Activated gamma-delta T cell (primary cell): Measurements from ENCODE around the gene CDYL2.

Experiments used
- DNase-seq: peaks from one replicate; lab custom pipeline; 2025; lab: John Stamatoyannopoulos, UW

Gene CDYL2

DNA sequence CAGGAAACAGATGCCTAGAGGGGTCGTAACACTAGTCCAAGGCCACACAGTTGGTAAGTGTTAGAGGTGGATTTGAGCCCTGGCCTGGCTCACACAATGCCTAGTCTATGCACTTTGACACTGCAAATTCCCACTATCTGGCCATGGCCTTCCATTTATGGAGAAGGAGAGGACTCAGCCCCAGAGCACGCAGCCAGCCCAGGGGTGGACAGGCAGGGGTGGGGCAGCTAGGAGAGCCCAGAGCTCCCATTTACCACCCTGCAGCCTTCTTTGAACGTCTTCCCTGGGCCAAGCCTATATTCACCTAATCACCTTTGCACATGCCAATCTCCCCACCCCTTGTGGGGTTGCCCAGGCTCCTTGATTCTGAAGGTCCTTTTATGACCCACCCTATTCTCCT lies 182.4 kb downstream of the CDYL2 start:
- no peak for DNase-seq

DNA sequence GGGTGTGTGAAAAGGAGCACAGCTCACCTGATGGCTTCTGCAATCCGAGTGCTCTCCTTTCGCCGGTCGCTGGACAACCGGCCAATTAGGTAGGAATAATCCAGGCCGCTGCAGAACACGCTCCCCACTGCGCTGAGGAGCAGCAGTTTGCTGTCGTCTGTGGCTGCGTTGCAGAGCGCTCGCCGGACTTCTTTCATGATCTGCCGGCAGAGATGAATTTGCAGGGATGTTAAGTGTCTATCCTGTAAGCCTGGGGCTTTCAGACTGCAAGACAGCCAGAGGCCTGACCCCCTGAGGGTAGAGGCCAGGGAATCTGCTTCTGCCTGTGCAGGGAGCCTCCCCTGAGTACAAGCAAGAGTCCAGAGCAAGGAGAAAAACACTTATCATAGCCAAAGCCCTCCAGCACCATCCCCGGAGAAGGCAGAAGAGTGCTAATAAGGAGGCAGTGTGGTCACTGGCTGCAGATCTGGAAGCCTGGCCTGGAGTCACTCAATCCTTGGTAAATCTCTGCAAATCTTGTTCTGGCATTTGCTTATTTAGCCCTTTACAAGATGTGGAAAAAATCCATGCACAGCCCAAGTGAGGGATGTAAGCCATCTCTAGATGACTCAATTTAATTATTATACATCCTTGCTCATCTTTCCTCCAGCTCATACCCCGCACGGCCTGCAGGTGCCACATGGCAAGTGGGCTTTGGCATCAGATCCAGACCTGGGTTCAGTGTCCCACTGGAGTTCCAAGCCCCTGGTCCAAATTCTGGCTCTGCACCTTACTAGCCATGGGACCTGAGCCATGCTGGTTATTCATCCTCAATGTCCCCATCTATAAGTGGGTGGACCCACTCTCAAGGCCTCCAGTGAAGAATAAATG lies 183.4 kb downstream of the CDYL2 start:
- no peak for DNase-seq

DNA sequence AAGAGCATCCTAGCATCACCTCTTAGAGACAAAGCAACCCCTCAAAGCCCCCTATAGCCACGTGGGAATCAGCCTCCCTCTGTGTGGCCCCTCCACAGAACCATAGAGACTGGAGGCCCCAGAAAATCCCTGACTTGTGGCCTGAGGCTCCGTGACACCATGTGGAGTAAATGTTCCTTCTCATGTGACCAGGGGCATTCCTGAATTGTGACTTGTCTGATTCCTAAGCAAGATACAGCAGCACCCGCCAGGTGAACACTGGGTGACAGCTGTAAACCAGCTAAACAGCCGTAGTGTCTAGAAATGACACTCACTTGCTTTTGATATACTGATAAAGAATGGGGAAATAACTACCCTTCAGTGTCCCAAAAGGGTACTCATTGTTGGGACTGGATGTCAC lies 184.6 kb downstream of the CDYL2 start:
- no peak for DNase-seq

DNA sequence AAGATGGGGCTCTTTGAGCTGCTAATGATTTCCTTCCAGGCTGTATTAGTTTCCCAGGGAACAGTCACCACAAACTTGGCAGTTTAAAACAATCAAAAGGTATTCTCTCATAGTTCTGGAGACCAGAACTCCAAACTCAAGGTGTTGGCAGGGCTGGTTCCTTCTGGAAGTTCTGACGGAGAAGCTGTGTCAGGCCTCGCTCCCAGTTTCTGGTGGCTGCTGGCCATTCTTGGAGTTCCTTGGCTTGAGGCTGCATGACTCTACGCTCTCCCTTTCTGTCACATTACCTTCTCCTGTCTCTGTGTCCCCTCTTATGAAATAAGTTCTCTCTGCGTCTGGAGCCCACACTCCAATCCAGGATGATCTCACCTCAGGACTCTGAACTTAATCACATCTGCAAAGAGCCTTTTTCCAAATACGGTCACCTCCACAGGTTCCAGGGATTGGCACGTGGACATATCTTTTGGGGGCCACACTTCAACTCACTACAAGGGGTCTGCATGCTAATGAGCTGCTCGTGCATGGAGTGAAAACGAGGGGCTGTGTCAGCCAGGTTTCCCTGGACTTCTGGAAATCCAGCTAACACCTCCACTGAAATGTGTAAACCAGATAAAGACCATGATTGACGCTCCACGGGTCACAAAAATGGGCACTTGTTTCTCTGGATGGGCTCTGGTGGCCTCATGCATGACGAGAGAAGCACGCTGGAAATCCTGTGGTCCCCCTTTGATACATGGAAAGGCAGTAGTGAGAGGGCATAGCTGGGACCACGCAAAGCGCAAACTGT lies 185.3 kb downstream of the CDYL2 start:
- DNase-seq: no peak

DNA sequence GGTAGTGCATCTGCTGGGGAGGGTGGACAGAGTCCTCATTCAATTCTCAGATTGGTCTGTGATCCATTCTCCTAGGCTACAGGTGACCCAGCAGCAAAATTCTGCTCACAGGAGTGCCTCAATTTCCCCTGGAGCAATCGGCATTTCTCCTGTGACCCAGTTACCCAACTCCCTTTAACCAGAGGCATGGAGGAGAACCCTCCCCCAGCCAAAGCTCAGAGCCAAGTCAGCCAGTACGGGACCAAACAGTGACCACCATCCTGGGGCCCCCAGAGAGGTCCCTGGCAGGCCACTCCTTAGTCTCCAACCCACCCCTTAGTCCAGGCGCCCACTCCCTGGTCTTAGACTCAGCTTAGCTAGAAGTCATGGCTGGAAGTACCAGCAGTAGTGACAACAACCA lies 188.0 kb downstream of the CDYL2 start:
- DNase-seq: no peak

DNA sequence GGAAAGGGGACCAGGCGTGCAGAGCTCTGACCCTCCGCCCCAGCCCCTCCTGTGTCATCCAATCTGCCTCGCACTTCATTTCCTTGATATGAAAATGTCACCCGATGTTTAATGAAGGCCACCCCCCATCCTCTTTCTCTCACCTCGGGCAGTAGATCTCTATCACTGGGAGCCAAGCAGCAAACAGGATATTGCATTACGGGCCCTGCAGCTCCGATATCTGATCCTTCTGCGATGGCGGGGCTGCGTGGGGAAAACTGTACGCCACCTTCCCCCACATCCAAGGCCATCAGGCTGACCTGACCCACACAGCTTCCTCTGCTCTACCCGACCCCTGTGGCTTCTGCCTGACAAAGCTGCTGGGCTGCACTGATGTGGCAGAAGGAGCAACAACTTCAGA lies 188.7 kb downstream of the CDYL2 start:
- DNase-seq: no peak

DNA sequence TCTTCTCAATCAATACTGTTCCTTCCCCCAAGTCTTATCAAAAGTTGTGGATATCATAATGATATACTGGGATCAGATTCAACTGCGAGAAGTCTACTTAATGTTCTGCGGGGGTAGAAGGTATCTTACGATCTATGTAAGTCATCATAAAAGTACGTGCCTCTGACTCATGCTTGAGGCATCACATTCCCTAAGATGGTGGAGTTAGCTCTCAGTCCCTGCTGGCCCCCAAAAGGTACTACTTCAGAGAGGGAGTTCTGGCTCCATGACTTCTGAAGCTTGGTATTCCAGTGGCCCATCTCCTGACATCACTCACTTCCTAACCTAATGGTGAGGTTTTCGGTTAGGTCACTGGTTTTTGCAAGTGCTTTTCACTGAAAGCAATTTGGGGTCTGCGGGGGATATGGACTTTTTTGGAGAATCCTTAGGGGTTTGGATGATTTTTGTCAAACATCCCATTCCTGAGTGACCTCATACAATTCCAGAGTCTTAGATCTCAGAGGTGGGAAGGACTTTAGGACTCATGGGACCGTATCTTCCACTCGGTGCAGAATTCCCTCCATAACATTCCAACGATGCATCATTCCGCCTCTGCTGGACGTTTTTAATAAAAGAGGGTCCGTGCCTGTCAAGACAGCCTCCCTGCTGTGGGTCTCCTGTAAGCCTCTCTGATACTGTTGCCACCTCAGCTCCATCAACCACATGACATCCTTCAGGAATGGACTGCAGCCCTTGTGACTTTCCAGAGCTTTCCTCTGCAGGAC lies 189.3 kb downstream of the CDYL2 start:
- no peak for DNase-seq

DNA sequence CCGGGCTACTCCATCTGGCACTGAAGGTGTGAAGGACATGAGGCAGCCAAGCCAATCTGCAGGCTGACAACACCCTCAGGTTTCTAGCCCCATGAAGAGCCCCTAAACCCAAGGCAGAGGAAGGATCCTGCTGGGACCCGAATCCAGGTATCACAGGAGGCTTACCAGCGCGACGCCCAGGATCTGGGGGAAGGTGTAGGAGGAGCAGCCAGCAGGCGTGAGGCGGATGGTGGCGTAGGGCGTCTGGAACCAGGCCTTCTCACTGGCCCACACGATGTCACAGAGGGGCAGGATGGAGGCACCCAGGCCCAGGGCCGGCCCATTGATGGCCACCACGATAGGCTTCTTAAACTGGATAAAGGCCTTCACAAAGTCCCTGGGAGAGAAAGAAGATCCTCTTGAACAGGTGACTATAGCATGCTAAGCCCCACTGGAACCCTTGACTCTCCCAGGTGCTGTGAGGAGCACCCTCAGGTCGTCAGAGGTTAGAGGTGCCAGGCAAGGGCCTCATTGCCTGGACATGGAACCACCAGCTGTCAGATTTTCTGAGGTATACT lies 191.9 kb downstream of the CDYL2 start:
- no peak for DNase-seq

DNA sequence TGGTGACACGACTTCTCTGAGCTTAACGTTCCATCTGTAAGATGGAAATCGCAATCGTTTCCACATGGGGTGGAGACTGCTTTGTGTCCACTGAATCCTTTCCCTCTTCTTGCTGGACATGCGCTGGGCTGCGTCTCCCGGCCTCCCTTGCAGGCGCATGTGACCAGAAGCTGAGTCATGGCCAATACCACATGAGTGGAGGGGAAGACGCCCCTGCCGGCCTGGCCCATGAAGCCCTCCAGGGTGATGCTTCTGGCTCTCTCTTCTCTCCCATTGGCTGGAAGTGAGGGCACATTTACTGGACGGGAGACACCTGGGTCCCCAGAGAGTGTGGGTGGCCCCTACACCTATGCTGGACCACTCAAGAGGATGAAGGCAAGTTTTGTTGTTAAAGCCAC lies 192.5 kb downstream of the CDYL2 start:
- DNase-seq: no peak

DNA sequence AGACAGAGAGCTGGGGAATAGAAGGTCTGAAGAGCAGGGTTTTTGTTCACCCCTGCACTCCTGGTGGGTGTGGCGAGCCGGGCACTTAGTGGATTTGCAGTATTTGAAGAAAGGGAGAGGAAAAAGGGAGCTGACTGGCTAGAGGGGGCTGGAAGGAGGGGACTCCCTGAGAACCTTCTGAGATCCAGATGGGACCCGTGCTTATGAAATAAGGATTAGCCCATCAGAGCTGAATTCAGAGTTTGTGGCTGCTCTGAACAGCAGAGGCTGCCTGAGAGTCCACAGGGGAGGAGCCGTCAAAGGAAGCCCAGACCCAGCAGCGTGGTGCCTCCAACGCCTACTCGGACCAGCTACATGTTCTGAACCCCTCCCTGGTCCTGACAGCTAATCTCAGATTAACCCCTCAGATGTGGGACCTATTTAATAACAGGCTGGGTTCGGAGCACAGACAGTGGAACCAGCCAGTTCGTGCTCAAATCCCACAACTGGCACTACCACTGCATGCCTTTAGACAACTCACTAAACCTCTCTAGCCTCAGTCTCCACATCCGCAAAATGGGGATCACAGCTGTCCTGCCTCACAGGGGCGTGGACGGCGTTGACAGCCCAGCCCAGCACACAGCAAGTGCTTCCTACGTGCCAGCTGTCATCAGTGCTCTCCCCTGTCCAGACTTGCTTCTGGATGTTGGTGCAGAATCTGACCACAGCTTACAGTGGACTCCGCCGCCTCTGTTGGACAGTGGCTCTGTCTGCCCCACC lies 193.0 kb downstream of the CDYL2 start:
- no peak for DNase-seq

DNA sequence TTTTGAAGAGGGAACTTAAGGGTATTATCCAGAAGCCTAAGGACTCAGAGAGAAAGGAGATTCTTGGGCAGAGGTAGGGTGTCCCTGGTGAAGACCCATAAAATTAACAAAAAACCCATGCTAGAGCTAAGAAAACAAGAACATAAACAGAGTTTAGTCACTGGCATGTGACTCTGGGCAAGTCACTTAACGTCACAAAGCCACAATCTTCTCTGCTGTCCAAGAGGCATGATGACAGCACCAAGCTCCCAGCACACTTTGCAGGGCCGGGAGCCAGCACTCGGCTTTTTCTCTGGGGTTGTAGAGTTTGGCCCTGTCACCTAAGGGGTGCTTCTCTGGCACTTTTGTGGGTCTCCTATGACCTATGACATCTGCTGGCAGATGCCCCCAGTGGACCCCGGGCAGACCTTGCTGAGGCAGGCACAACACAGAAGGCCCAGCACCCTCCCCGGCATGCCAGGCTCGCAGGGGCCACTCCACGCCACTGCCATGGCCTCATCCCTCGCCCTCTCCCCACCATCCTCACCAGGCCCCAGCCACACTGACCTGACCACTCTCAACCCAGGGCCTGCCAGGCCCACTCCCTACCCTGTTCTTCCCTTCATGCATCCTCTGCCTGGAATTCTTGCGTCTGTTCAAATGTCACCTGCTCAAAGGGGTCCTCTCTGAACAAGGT lies 193.8 kb downstream of the CDYL2 start:
- no peak for DNase-seq

DNA sequence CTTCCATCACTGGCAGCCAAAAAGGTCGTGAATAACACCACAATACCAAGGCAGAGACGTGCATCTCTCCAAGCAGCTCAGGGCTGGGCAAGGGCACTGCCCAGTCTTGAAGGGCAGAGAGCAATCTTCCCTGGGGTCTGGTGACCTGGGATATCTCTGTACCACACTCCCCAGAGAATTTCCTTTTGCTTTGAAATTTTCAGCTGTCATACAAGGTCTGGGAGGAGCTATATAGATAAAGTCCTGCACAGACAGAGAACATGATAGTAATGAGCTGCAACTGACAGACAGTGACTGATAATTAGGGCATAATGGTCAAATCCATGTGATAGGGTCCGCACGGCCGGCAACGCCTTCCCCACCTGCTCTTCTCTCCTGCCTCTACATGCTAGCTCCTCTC lies 195.5 kb downstream of the CDYL2 start:
- no peak for DNase-seq

DNA sequence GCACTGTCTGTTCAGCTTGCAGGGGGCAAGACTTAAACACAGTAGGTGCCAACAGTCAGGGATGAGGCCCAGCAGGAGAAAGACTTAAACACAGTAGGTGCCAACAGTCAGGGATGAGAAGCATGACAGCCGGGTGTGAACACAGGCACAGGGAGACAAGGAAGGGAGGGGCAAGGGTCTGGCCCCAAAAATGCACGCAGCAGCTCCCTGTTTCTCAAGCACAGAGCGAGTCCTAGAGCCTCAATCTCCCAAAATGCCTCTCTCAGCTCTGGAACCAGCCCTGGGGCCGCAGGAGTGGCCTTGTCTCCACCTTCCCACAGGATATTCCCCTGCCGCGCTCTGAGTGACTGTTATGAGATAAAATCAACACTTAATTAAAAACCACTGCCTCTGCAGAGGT lies 197.2 kb downstream of the CDYL2 start:
- DNase-seq: no peak

DNA sequence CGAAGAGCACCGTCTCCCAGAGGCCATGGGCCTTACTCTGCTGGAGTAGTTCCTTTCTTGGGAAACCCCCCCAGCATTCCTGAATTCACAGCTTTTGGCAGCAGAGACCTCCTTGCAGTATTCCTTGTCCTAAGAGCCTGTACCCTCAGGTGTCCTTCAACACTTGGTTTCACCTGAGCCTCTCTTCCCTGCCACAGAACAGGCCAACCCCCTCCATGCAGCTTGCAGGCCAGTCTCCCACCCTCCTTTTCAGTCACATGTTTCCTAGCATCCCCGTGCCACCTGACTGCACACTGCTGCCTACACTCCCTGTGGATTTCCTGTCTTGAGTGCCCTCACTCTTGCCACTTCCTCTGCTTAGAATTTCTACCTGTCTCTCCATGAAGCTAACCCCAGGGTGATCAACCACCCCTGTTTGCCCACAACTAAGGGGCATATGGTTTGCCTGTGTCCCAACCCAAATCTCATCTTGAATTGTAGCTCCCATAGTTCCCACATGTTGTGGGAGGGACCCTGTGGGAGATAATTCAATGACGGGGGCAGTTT lies 198.1 kb downstream of the CDYL2 start:
- DNase-seq: no peak

DNA sequence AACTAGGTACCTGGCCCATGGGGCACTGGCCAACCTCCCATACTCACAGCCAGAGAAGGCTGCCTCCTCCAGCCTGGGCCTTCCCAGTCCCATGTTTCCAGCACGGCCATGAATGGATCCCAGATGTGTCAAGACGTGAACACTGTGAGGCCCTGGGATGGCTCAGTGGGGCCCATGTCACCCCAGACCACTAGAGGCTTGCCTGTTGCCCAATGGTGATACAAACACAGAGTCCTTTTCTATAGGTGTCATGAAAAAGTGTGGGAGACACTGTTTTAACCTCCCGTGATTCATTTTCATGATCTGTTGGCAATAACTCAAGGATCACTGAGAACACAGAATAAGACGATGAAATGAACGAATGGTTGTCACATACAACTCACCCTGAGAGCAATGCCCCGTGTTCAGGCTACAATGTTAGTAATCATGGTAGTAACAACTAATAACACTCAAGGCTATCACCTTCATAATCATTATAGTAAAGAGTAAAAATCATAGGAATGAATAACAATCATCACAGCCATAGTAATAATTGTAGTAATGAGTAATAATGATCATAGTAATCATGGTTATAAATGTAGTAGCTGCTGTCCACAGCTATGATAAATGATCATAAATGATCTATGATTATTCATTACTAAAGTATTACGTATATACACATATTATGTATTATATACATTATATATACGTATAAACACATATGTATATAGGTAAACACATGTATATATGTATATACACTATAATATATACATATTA lies 199.6 kb downstream of the CDYL2 start:
- DNase-seq: no peak

DNA sequence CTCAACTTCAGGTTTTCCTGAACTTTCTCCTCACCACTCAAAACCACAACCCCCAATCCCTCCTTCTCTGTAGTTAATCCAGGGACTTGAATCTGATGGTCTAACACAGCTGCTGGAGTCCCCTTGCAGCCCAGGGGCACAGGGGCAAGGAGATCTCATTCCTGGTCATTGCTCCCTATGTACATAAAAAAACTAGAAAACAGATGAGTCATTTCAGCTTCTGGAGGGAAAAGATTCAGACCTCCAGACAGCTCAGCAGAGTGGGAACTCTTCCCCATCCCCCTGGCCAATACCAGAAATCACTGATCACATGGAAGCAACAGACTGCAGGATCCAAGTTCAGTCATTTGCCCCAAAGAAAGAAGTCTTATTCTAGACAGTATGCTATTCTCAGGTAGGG lies 201.5 kb downstream of the CDYL2 start:
- no peak for DNase-seq

DNA sequence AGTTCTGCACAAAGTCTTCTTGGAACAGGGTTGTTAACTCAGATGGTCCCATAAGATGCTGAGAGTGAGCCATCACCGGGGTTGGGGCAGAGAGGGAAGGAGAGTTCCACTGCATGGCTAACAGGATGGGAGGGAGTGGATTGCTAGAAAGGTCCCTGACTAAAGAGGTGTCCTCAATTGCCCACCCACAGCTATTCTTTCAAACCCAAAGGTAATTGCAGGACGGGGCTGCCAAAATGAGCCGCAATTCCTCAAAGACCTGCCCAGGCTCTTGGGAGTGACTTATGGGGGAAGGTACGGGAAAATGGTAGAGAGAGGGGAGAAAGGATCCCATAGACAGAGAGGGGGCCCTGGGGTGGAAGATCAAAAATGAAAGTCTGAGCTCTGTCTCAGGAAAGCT lies 203.2 kb downstream of the CDYL2 start:
- DNase-seq: no peak

DNA sequence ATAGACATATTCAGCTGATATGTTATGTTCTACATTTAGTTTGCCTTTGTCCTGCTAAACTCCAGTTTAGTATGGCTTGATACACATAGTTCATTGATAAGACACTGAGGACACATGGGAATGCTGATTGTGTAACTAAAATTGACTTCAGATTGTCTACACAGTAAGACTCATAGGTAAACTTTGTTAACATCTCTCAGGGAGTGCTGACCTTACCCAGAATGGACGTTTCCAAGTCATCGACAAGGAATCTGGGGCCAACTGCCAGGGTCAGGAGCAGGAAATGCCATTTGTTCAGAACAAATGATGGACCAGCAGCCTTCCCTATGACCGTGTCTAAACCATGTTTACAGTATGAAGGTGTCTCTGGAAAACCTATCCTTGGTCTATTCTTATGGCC lies 204.9 kb downstream of the CDYL2 start:
- no peak for DNase-seq

DNA sequence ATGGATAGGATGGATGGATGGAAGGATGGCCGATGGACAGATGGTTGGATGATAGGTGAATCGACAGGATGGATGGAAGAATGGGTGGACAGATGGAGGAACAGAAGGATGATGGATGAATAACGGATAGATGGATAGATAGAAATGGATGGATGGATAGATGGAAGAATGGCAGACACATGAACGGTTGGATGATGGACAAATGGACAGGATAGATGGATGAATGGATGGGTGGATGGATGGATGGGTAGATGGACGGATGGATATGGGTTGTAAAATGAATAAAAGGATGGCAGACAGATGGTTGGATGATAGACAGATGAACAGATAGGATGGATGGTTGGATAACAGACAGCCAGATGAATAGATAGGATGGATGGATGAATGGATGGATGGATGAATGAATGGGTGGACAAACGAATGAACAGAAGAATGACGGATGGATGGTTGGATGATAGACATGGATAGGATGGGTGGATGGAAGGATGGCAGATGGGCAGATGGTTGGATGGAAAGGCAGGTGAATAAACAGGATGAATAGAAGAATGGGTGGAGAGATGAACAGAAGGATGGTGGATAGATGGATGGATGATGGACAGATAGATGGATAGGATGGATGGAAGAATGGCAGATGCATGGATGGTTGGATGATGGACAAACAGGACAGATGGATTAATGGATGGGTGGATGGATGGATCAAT lies 207.7 kb downstream of the CDYL2 start:
- DNase-seq: no peak
